HL-60 (cell line): ENCODE results near the gene ETV3.

ENCODE experiments used
- GABPA ChIP-seq: IDR thresholded peaks from 2 replicates; pipeline ENCODE4 v1.6.1; 2012; ENCODE audit warnings: low read depth
- POLR2AphosphoS5 ChIP-seq: IDR thresholded peaks from 2 replicates; pipeline ENCODE4 v1.6.1; 2012; ENCODE audit warnings: low read depth
- TF ChIP-seq, protein P1 (sequence below): IDR thresholded peaks from one replicate; pipeline ENCODE4 v1.5.1; 2011; ENCODE audit warnings: low read length, control low read depth, inconsistent platforms; ENCODE audit not compliant: insufficient read depth

DNA sequence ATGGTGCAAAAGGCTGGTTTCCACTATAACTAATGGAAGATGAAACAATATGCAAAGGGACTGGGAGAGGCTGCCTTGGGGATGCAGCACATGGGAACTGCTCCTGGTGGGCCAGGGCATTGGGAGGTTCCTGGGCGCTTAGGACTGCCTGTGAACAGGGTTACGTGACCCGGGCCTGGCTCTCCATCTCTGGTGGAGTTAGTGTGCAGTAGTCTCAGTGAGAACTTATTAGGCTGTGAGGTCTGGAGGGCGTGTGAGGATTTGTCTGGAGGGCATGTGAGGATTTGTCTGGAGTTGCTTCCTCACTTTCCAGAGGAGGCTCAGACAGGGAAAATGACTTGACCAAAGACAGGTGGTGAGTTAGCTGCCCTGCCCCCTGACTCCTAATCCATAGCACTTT lies 37.0 kb downstream of the ETV3 start:
- TF ChIP-seq, protein P1, sequence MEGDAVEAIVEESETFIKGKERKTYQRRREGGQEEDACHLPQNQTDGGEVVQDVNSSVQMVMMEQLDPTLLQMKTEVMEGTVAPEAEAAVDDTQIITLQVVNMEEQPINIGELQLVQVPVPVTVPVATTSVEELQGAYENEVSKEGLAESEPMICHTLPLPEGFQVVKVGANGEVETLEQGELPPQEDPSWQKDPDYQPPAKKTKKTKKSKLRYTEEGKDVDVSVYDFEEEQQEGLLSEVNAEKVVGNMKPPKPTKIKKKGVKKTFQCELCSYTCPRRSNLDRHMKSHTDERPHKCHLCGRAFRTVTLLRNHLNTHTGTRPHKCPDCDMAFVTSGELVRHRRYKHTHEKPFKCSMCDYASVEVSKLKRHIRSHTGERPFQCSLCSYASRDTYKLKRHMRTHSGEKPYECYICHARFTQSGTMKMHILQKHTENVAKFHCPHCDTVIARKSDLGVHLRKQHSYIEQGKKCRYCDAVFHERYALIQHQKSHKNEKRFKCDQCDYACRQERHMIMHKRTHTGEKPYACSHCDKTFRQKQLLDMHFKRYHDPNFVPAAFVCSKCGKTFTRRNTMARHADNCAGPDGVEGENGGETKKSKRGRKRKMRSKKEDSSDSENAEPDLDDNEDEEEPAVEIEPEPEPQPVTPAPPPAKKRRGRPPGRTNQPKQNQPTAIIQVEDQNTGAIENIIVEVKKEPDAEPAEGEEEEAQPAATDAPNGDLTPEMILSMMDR, result no peak
- TF ChIP-seq GABPA (no peak), POLR2AphosphoS5 (no peak)
